A549 (cell line): ENCODE results near the gene IL21. TPM values are rescaled to one million over a fixed set of nuclear protein-coding genes. Genes with fewer than 3 reads are reported as not detected.
A peak's percentile ranks its signal among the peaks of the same experiment; 100 is the strongest.
"Not testable (repeated sequence)": the region's sequence is repeated elsewhere in the genome, so short reads cannot be mapped to it uniquely, and the experiment has no call there.

Experiments
- ATAC-seq, 2 experiments: fragments of 200-7000 bp in 1 of 2; fragments of >200 bp in 1 of 2; cut with Nextera tagmentation in 1 of 2; cut with Tn5 transposase in 1 of 2; 3 replicates each; pipeline versions ENCODE4 v1.8.0 to v1.9.1; 2018 to 2020; ENCODE audit warnings: mild to moderate bottlenecking in 1 of 2, moderate library complexity in 1 of 2
- CTCF ChIA-PET: fragments of 300-600 bp; sonication (Branson Sonifier 250); formaldehyde crosslinking; extraction: SDS; loops from one replicate; lab custom pipeline; 2021; ENCODE audit warnings: antibody characterized with exemption, inconsistent platforms; lab: Yijun Ruan, JAX
- POLR2A ChIA-PET: fragments of 350-600 bp; formaldehyde crosslinking; extraction: SDS; loops from one replicate; lab custom pipeline; 2021; ENCODE audit warnings: antibody characterized with exemption, inconsistent platforms; lab: Yijun Ruan, JAX
- DNase-seq, 2 experiments: peaks; one replicate each; pipeline versions ENCODE4 v3.0.0 to v3.0.0-alpha.2; 2011 to 2016; ENCODE audit warnings: low read depth in 1 of 2, low spot score in 1 of 2
- FAIRE-seq: peaks from 2 replicates; lab custom pipeline; 2011; peaks lifted over from hg19 to GRCh38; lab: Jason Lieb, UNC
- H3K27ac ChIP-seq, 2 experiments: fragments of >200 bp; sonication (Bioruptor Twin); formaldehyde crosslinking; 3 replicates each; pipeline ENCODE4 v1.5.1; 2016 to 2017
- H3K4me1 ChIP-seq: fragments of >200 bp; sonication (Bioruptor Twin); formaldehyde crosslinking; 3 replicates; pipeline ENCODE4 v1.6.1; 2016
- H3K4me2 ChIP-seq: fragments of >200 bp; sonication (Bioruptor Twin); formaldehyde crosslinking; 3 replicates; pipeline ENCODE4 v1.6.1; 2016
- H3K4me3 ChIP-seq: fragments of >200 bp; sonication (Bioruptor Twin); formaldehyde crosslinking; 3 replicates; pipeline ENCODE4 v1.5.1; 2016
- H3K9me3 ChIP-seq: fragments of >200 bp; sonication (Bioruptor Twin); formaldehyde crosslinking; 3 replicates; pipeline ENCODE4 v1.6.1; 2016
- CEBPB ChIP-seq, 2 experiments: fragments of >200 bp in 1 of 2; sonication (Bioruptor Twin) in 1 of 2; formaldehyde crosslinking in 1 of 2; IDR thresholded peaks; 2 replicates each; pipeline ENCODE4 v1.6.1; 2012 to 2016
- CHD4 ChIP-seq: fragments of 200-600 bp; sonication (generic); IDR thresholded peaks from 2 replicates; pipeline ENCODE4 v1.6.1; 2016; ENCODE audit warnings: antibody characterized with exemption, mild to moderate bottlenecking, borderline replicate concordance
- EP300 ChIP-seq, 2 experiments: fragments of >200 bp; sonication (Bioruptor Twin); formaldehyde crosslinking; IDR thresholded peaks; 2 replicates in 1 of 2; 3 replicates in 1 of 2; pipeline ENCODE4 v1.6.1; 2016 to 2017
- FOXS1 ChIP-seq: fragments of 250-450 bp; sonication (Bioruptor Pico); IDR thresholded peaks from 2 replicates; pipeline ENCODE4 v1.5.0; 2020; ENCODE audit warnings: mild to moderate bottlenecking, moderate library complexity
- HEYL ChIP-seq: fragments of 250-450 bp; sonication (Bioruptor Pico); IDR thresholded peaks from 2 replicates; pipeline ENCODE4 v1.8.0; 2021; ENCODE audit warnings: mild to moderate bottlenecking, moderate library complexity
- PHF8 ChIP-seq: fragments of 200-600 bp; sonication (generic); IDR thresholded peaks from 2 replicates; pipeline ENCODE4 v1.6.1; 2016; ENCODE audit warnings: low read depth, mild to moderate bottlenecking, antibody characterized with exemption, moderate library complexity, borderline replicate concordance
- POLR2A ChIP-seq: IDR thresholded peaks from 2 replicates; pipeline ENCODE4 v1.6.1; 2012; ENCODE audit warnings: mild to moderate bottlenecking, low read length
- RAD21 ChIP-seq, 2 experiments: fragments of >200 bp in 1 of 2; sonication (Bioruptor Twin) in 1 of 2; formaldehyde crosslinking in 1 of 2; IDR thresholded peaks in 1 of 2; conservative IDR thresholded peaks in 1 of 2; 2 replicates in 1 of 2; 3 replicates in 1 of 2; pipeline ENCODE4 v1.6.1; 2012 to 2018; ENCODE audit warnings: inconsistent platforms in 1 of 2
- RCOR1 ChIP-seq: fragments of 150-350 bp; IDR thresholded peaks from 2 replicates; pipeline ENCODE4 v1.6.1; 2014; ENCODE audit warnings: antibody characterized with exemption, low read length, low read depth
- RFX5 ChIP-seq: fragments of 450-650 bp; IDR thresholded peaks from 2 replicates; pipeline ENCODE4 v1.7.1; 2014; ENCODE audit warnings: antibody characterized with exemption, mild to moderate bottlenecking, moderate library complexity
- RNF2 ChIP-seq: fragments of 200-600 bp; sonication (generic); IDR thresholded peaks from 2 replicates; pipeline ENCODE4 v1.6.1; 2016; ENCODE audit warnings: low read depth, mild to moderate bottlenecking, antibody characterized with exemption, moderate library complexity, borderline replicate concordance
- SMC3 ChIP-seq: fragments of >200 bp; sonication (Bioruptor Twin); formaldehyde crosslinking; IDR thresholded peaks from 3 replicates; pipeline ENCODE4 v1.6.1; 2018; ENCODE audit warnings: inconsistent platforms
- TP53 ChIP-seq: fragments of 250-450 bp; sonication (Bioruptor Pico); IDR thresholded peaks from 2 replicates; pipeline ENCODE4 v1.5.0; 2021; ENCODE audit warnings: mild to moderate bottlenecking, moderate library complexity
- ZNF302 ChIP-seq: fragments of 250-450 bp; sonication (Bioruptor Pico); IDR thresholded peaks from 2 replicates; pipeline ENCODE4 v1.9.0; 2021; ENCODE audit warnings: inconsistent platforms, mild to moderate bottlenecking, moderate library complexity
- ZSCAN20 ChIP-seq: fragments of 250-450 bp; sonication (Bioruptor Pico); IDR thresholded peaks from 2 replicates; pipeline ENCODE4 v1.8.0; 2022; ENCODE audit warnings: mild to moderate bottlenecking, moderate library complexity
- WGBS: methylation state at CpG from one replicate; pipeline ENCODE4 v1.1.6; 2017; ENCODE audit errors: missing lambda C conversion rate; 5-methylcytosine and 5-hydroxymethylcytosine counted together
- polyA plus RNA-seq, 4 experiments: library from polyadenylated mRNA; depleted of rRNA in 3 of 4; stranded (reverse); fragments of >200 nt; fragmentation: RNase III in 1 of 4; extraction: RNeasy Plus Mini Kit Qiagen cat#74134 plus additional on column Dnase treatment in 1 of 4; gene quantifications; 2 replicates in 3 of 4; 3 replicates in 1 of 4; pipeline ENCODE4 v1.2.3, GENCODE V29; 2011 to 2017
- TF ChIP-seq, protein P1 (sequence below): fragments of >200 bp; sonication (Bioruptor Twin); formaldehyde crosslinking; IDR thresholded peaks from 3 replicates; pipeline ENCODE4 v1.5.1; 2016
- TF ChIP-seq, protein P2 (sequence below): fragments of 250-450 bp; sonication (Bioruptor Pico); IDR thresholded peaks from 2 replicates; pipeline ENCODE4 v1.5.0; 2021; ENCODE audit warnings: mild to moderate bottlenecking, moderate library complexity, borderline replicate concordance
- TF ChIP-seq, protein P3 (sequence below): fragments of 150-350 bp; IDR thresholded peaks from 2 replicates; pipeline ENCODE4 v1.6.1; 2014; ENCODE audit warnings: low read depth, mild to moderate bottlenecking, low read length
- TF ChIP-seq, protein P4 (sequence below): fragments of 200-600 bp; sonication (generic); IDR thresholded peaks from 2 replicates; pipeline ENCODE4 v1.6.1; 2016; ENCODE audit warnings: antibody characterized with exemption, mild to moderate bottlenecking, moderate library complexity

Gene IL21
- polyA plus RNA-seq, 2 of the 4 experiments (the other 2 are of a cell fraction): not detected

- WGBS: 33% methylated on average over 1 of the region's 1 CpG
- no peak for ATAC-seq
- Histone ChIP-seq H3K4me2 (no peak overlapping the region), H3K4me1 (no peaks in the 10 kb centered on the region), H3K4me3 (no peak overlapping the region), H3K27ac (no peak overlapping the region), H3K9me3 (peaks cover 3% of the 10 kb centered on the region; the same call in 1 of the 3 replicates)
- POLR2A ChIA-PET: no interaction called here
- DNase-seq: no peak
- TF ChIP-seq, protein P1, sequence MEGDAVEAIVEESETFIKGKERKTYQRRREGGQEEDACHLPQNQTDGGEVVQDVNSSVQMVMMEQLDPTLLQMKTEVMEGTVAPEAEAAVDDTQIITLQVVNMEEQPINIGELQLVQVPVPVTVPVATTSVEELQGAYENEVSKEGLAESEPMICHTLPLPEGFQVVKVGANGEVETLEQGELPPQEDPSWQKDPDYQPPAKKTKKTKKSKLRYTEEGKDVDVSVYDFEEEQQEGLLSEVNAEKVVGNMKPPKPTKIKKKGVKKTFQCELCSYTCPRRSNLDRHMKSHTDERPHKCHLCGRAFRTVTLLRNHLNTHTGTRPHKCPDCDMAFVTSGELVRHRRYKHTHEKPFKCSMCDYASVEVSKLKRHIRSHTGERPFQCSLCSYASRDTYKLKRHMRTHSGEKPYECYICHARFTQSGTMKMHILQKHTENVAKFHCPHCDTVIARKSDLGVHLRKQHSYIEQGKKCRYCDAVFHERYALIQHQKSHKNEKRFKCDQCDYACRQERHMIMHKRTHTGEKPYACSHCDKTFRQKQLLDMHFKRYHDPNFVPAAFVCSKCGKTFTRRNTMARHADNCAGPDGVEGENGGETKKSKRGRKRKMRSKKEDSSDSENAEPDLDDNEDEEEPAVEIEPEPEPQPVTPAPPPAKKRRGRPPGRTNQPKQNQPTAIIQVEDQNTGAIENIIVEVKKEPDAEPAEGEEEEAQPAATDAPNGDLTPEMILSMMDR: no peak
- TF ChIP-seq, protein P2, sequence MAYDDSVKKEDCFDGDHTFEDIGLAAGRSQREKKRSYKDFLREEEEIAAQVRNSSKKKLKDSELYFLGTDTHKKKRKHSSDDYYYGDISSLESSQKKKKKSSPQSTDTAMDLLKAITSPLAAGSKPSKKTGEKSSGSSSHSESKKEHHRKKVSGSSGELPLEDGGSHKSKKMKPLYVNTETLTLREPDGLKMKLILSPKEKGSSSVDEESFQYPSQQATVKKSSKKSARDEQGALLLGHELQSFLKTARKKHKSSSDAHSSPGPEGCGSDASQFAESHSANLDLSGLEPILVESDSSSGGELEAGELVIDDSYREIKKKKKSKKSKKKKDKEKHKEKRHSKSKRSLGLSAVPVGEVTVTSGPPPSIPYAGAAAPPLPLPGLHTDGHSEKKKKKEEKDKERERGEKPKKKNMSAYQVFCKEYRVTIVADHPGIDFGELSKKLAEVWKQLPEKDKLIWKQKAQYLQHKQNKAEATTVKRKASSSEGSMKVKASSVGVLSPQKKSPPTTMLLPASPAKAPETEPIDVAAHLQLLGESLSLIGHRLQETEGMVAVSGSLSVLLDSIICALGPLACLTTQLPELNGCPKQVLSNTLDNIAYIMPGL (CRISPR knock-in tag): no peak
- TF ChIP-seq RNF2 (no peak), RCOR1 (no peak), RFX5 (no peak), CEBPB (IDR thresholded peaks at IDR 0.05) (no peak), HEYL (no peak), ZNF302 (CRISPR knock-in tag) (no peak), PHF8 (no peak), POLR2A (no peak), FOXS1 (CRISPR knock-in tag) (no peak), ZSCAN20 (CRISPR knock-in tag) (no peak)
- TF ChIP-seq, protein P3, sequence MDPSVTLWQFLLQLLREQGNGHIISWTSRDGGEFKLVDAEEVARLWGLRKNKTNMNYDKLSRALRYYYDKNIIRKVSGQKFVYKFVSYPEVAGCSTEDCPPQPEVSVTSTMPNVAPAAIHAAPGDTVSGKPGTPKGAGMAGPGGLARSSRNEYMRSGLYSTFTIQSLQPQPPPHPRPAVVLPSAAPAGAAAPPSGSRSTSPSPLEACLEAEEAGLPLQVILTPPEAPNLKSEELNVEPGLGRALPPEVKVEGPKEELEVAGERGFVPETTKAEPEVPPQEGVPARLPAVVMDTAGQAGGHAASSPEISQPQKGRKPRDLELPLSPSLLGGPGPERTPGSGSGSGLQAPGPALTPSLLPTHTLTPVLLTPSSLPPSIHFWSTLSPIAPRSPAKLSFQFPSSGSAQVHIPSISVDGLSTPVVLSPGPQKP: no peak
- CTCF ChIA-PET: interaction anchor here (0.5 to 1.7 kb wide), 3 partner anchors 54 to 74 kb away, joined by 3 to 4 read pairs (median 4); partner anchors contain the start of gene BBS12
- FAIRE-seq: no peak
Measured at GRCh38 chr4:122657553-122657952, 36.7 kb upstream of the IL21 start.

DNA sequence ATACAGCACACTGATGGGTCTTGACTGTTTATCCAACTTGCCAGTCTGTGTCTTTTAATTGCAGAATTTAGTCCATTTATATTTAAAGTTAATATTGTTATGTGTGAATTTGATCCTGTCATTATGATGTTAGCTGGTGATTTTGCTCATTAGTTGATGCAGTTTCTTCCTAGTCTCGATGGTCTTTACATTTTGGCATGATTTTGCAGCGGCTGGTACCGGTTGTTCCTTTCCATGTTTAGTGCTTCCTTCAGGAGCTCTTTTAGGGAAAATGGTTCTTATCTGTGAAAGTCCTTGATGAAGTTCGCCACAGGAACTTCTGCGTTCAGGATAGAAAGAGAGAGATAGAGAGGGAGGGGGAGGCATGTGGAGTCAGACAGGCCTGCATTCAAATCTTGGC lies 35.7 kb upstream of the IL21 start:
- 46% methylated on average over 5 of the region's 5 CpGs for WGBS
- H3K4me2 ChIP-seq, ATAC-seq, H3K27ac ChIP-seq, DNase-seq, H3K4me1 ChIP-seq, H3K9me3 ChIP-seq, POLR2A ChIA-PET, FAIRE-seq, H3K4me3 ChIP-seq: not testable (repeated sequence)
- CTCF ChIA-PET: interaction anchor here (1.6 to 1.7 kb wide), 2 partner anchors 53 to 75 kb away, joined by 4 read pairs; partner anchors contain the start of gene BBS12

DNA sequence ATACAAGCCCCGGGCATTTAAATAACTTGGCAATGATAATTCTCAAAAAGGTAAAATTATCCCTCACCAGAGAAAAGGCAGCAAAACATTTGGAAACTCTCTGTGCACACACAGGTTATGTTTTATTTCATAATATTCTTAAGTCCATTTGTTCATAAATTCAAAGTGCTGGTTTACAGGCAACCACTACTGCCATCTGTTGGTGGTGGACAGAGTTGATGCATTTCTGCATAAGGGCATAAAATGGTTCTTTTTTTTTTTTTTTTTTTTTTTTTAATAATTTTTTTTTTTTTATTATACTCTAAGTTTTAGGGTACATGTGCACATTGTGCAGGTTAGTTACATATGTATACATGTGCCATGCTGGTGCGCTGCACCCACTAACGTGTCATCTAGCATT lies 31.5 kb upstream of the IL21 start:
- POLR2A ChIA-PET: no interaction called here
- no peak for TF ChIP-seq POLR2A
- no peak for TF ChIP-seq CHD4
- TF ChIP-seq, protein P4, sequence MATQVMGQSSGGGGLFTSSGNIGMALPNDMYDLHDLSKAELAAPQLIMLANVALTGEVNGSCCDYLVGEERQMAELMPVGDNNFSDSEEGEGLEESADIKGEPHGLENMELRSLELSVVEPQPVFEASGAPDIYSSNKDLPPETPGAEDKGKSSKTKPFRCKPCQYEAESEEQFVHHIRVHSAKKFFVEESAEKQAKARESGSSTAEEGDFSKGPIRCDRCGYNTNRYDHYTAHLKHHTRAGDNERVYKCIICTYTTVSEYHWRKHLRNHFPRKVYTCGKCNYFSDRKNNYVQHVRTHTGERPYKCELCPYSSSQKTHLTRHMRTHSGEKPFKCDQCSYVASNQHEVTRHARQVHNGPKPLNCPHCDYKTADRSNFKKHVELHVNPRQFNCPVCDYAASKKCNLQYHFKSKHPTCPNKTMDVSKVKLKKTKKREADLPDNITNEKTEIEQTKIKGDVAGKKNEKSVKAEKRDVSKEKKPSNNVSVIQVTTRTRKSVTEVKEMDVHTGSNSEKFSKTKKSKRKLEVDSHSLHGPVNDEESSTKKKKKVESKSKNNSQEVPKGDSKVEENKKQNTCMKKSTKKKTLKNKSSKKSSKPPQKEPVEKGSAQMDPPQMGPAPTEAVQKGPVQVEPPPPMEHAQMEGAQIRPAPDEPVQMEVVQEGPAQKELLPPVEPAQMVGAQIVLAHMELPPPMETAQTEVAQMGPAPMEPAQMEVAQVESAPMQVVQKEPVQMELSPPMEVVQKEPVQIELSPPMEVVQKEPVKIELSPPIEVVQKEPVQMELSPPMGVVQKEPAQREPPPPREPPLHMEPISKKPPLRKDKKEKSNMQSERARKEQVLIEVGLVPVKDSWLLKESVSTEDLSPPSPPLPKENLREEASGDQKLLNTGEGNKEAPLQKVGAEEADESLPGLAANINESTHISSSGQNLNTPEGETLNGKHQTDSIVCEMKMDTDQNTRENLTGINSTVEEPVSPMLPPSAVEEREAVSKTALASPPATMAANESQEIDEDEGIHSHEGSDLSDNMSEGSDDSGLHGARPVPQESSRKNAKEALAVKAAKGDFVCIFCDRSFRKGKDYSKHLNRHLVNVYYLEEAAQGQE: no peak
- TF ChIP-seq, protein P1: peak; percentile 25; the same call in 1 of the 3 replicates
- no peak for TF ChIP-seq EP300 (IDR thresholded peaks at IDR 0.05)
- no peak for TF ChIP-seq TP53 (CRISPR knock-in tag)
- TF ChIP-seq PHF8: no peak
- 0 out of 3 replicates have a peak, but pooled peaks have one; percentile 15 for TF ChIP-seq SMC3
- TF ChIP-seq RAD21 (conservative IDR thresholded peaks at IDR 0.05 in 1 of 2, IDR thresholded peaks at IDR 0.05 in 1 of 2): peak in 1 of 2 experiments; percentile 25; a peak in 1 of 5 replicates
- TF ChIP-seq, all 56 proteins: peak for 3
- ATAC-seq: no peak
- peak; percentile 7 to 61 for DNase-seq
- 0 out of 3 replicates have a peak, but pooled peaks cover 3% of the 10 kb centered on the region for H3K9me3 ChIP-seq
- H3K4me2 ChIP-seq: no peak overlapping the region
- H3K4me1 ChIP-seq: no peaks in the 10 kb centered on the region
- CTCF ChIA-PET: interaction anchor here (0.8 kb wide), 1 partner anchor 8 kb away, joined by 3 read pairs; no protein-coding TSS in a partner anchor
- H3K27ac ChIP-seq: no peak overlapping the region
- H3K4me3 ChIP-seq: no peak overlapping the region
- 46% methylated on average over 1 of the region's 3 CpGs for WGBS
- FAIRE-seq: no peak
